Erythroblast (primary cell): ENCODE data around the gene ADARB2.

Source experiments
- GATA1 ChIP-seq: IDR thresholded peaks from 2 replicates; pipeline ENCODE4 v1.6.1; 2011; ENCODE audit warnings: low read depth, mild to moderate bottlenecking, control low read depth, low read length, moderate library complexity
- POLR2A ChIP-seq: IDR thresholded peaks from 2 replicates; pipeline ENCODE4 v1.6.1; 2011; ENCODE audit warnings: mild to moderate bottlenecking, low read length

GRCh38 chr10:1468811-1469210 is 268.5 kb downstream of the ADARB2 start:
- TF ChIP-seq POLR2A (no peak), GATA1 (no peak)
